GM12874 (cell line): Measurements from ENCODE around the gene CRCP.

ENCODE experiments used
- TF ChIP-seq, protein P1 (sequence below): IDR thresholded peaks from 2 replicates; pipeline ENCODE4 v1.5.1; 2011; ENCODE audit warnings: low read depth, mild to moderate bottlenecking, control low read depth, low read length, moderate library complexity; ENCODE audit not compliant: insufficient read depth

CRCP gene

DNA sequence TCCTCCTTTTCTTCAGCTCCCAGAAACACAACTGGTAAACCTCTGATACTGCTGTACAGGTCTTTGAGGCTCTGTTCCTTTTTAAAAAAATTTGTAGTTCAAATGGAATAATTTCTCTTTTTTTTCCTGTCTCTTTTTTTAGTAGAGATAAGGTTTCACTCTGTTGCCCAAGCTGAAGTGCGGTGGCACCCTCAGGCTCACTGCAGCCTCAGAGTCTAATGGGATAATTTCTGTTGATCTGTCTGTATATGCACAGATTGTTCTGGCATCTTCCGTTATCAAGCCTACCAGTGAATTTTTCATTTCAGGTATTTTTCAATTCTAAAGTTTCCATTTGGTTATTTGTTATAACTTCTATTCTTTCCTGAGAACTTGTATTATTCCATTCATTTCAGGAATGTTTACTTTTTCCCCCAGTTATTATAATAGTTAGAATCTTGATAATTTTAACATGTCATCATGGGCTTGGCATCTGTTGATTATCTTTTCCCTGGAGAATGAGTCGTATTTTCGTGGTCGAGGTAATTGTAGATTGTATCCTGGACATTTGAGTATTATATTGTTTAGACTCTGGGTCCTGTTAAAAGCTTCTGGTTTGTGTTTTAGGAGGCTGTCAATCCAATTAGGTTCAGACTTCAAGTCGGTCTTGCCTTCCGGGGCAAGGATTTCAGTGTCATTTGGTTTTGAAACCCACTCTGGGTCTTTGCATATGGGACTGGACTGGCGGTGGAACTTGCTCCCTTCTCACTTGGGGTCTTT is 24.5 kb downstream of the CRCP start:
- TF ChIP-seq, protein P1, sequence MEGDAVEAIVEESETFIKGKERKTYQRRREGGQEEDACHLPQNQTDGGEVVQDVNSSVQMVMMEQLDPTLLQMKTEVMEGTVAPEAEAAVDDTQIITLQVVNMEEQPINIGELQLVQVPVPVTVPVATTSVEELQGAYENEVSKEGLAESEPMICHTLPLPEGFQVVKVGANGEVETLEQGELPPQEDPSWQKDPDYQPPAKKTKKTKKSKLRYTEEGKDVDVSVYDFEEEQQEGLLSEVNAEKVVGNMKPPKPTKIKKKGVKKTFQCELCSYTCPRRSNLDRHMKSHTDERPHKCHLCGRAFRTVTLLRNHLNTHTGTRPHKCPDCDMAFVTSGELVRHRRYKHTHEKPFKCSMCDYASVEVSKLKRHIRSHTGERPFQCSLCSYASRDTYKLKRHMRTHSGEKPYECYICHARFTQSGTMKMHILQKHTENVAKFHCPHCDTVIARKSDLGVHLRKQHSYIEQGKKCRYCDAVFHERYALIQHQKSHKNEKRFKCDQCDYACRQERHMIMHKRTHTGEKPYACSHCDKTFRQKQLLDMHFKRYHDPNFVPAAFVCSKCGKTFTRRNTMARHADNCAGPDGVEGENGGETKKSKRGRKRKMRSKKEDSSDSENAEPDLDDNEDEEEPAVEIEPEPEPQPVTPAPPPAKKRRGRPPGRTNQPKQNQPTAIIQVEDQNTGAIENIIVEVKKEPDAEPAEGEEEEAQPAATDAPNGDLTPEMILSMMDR: no peak

DNA sequence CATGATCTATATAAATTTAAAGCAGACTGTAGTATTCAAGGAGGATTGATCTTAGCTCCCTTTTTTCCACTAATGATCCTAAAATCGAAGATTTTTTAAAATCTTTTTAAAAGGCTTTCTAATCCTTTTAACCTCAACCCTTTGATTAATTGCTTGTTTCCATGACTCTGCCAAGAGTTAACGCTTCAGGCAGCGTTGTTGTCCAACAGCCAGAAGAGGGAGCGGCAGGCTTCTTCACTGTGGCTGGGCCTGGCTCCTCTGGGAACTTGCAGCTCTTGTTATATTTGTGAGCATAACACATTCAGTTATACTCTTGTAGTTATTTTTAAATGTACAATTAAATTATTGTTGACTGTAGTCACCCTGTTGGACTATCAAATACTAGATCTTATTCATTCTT is 26.3 kb downstream of the CRCP start:
- TF ChIP-seq, protein P1: no peak

DNA sequence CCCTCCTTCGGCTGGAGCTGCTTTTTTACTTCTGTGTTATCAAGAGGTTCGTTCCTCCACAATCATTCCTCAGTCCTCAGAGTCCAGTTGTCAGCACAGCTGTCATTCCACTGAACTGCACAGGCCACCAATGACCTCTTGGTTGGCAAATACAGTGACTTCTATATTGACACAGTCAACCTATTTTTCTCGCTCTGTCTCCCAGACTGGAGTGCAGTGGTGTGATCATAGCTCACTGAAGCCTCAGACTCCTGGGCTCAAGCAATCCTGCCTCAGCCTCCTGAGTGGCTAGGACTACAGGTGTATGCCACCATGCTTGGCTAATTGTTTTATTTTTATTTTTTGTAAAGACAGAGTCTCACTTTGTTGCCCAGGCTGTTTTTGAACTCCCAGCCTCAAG is 27.7 kb downstream of the CRCP start:
- TF ChIP-seq, protein P1: no peak

DNA sequence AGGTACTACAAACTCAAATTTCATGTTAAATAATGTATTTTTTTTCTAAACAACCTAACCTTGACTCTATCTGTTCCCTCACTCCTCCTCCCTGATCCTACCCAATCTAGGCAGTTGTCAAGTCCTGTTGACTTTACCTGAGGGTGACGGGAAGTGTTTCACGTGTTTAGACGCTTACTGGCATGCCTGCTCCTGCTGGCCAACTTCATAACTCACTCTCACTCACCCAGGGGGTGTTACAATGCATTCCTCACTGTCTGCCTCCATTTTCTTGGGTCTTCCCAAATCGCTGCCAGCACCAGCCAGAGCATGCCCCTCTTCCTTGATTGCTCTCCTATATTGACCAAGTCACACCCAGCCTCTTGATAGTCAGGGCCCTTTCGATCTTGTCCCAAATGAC is 28.3 kb downstream of the CRCP start:
- TF ChIP-seq, protein P1: no peak

DNA sequence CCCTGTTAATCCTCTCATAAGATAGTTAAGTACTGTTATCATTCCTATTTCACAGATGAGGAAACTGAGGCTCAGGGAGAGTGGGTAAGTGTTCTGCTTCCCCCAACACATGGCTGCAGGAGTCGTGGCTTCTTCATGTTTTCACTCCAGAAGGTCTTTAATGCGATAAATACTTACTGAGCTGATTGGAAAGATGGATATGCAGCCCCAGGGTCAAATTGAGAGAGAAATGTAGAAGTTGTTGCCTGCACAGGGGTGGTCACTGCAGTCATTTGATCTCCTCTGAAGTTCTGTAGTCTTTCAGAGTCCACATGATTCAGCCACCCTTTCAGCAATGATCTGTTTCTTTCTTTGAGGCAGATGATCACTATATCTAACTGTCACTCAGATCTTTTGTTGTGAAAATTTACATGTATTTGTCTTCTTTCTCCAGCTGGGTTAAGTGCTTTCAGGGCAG is 29.3 kb downstream of the CRCP start:
- TF ChIP-seq, protein P1: no peak

DNA sequence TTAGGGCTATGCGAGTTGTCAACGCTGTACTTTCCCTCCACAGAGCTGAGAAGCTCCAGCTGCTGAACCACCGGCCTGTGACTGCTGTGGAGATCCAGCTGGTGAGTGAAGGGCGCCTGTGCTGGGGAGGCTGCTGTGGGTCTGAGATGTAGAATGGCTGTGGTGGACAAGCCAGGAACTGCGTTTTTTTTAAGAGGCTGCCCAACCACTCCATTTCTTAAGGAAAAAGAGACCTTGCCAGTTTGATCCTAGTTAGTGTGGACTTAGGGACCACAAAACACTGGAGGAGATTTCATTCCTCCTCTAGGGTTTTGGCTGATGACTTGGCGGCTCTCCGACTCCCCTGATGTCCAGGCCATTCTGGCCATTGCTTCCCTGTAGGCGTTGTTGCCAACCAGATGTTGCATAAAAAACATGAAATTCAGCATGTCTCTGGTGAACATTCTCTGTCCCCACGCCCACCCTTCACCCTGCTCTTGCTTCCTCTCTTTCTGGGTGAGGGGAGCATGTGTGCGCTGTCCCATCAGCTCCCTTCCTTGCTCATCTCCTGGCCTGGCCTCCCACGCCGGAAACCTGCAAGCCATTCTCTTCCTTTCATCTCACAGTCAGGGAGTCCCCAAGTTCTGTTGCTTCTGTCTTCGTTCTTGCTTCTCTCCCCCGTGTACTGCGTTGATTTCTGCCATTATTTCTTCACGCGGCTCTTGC is 30.9 kb downstream of the CRCP start:
- TF ChIP-seq, protein P1: no peak

DNA sequence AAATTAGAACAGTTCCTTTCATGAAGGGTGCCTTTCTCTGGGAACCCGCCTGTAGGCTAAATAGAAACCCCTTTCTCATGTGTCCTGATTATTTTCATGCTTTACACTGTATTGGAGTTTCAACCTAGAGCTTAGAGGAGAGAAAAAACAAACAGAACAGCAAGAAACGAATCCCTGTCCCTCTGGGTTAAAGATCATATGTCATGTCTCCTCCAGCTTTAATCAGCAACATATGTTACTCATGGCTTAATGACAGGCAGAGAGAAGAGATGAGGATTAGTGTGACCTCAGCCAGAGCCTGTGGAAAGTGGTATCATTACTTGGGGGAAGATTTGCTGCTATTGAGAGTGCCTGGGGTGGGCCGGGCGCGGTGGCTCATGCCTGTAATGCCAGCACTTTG is 32.1 kb downstream of the CRCP start:
- TF ChIP-seq, protein P1: no peak
